SK-N-SH treated with all-trans-retinoic acid at 6 μM for 48 hours (cell line): ENCODE measurements around the gene RIPOR3.

Source experiments
- CREB5 ChIP-seq: fragments of 250-450 bp; sonication (Bioruptor Pico); IDR thresholded peaks from 2 replicates; pipeline ENCODE4 v1.5.1; 2020; ENCODE audit warnings: low read depth, mild to moderate bottlenecking, moderate library complexity
- ISL1 ChIP-seq: fragments of 250-450 bp; sonication (Bioruptor Pico); IDR thresholded peaks from 2 replicates; pipeline ENCODE4 v2.1.2; 2022; ENCODE audit warnings: mild to moderate bottlenecking, moderate library complexity
- OSR1 ChIP-seq: fragments of 250-450 bp; sonication (Bioruptor Pico); IDR thresholded peaks from 2 replicates; pipeline ENCODE4 v1.8.0; 2022; ENCODE audit warnings: moderate library complexity, mild to moderate bottlenecking, inconsistent platforms
- PATZ1 ChIP-seq: fragments of 250-450 bp; sonication (Bioruptor Pico); IDR thresholded peaks from 2 replicates; pipeline ENCODE4 v1.8.0; 2020; ENCODE audit warnings: mild to moderate bottlenecking, moderate library complexity, borderline replicate concordance
- POU6F1 ChIP-seq: fragments of 250-450 bp; sonication (Bioruptor Pico); IDR thresholded peaks from 2 replicates; pipeline ENCODE4 v1.8.0; 2021; ENCODE audit warnings: low read depth, mild to moderate bottlenecking, moderate library complexity, borderline replicate concordance
- RARB ChIP-seq: fragments of 250-450 bp; sonication (Bioruptor Pico); IDR thresholded peaks from 2 replicates; pipeline ENCODE4 v1.8.0; 2021; ENCODE audit warnings: mild to moderate bottlenecking, moderate library complexity
- TSHZ2 ChIP-seq: fragments of 250-450 bp; sonication (Bioruptor Pico); IDR thresholded peaks from 2 replicates; pipeline ENCODE4 v1.5.0; 2020; ENCODE audit warnings: mild to moderate bottlenecking, moderate library complexity
- ZFP3 ChIP-seq: fragments of 250-450 bp; sonication (Bioruptor Pico); IDR thresholded peaks from 2 replicates; pipeline ENCODE4 v1.5.0; 2020; ENCODE audit warnings: mild to moderate bottlenecking, moderate library complexity
- ZFP30 ChIP-seq: fragments of 450-650 bp; formaldehyde crosslinking; IDR thresholded peaks from 2 replicates; pipeline ENCODE4 v1.5.0; 2022; ENCODE audit warnings: mild to moderate bottlenecking, moderate library complexity
- ZNF565 ChIP-seq: fragments of 450-650 bp; formaldehyde crosslinking; conservative IDR thresholded peaks from 2 replicates; pipeline ENCODE4 v1.5.0; 2020; ENCODE audit warnings: low read depth, mild to moderate bottlenecking, moderate library complexity
- ZNF8 ChIP-seq: fragments of 450-650 bp; formaldehyde crosslinking; IDR thresholded peaks from 2 replicates; pipeline ENCODE4 v1.5.0; 2020; ENCODE audit warnings: mild to moderate bottlenecking, moderate library complexity

GRCh38 chr20:50632701-50633100 lies 58.6 kb downstream of the RIPOR3 start:
- TF ChIP-seq ZFP30 (CRISPR knock-in tag) (no peak), RARB (CRISPR knock-in tag) (no peak), CREB5 (CRISPR knock-in tag) (no peak), OSR1 (CRISPR knock-in tag) (no peak), PATZ1 (no peak), ISL1 (CRISPR knock-in tag) (no peak), ZNF565 (CRISPR knock-in tag) (no peak), ZFP3 (no peak), POU6F1 (CRISPR knock-in tag) (no peak), ZNF8 (CRISPR knock-in tag) (no peak), TSHZ2 (no peak)
